ENCODE results near the gene TOX2.

TOX2 gene

GRCh38 chr20:43957392-43957791, 42.7 kb downstream of the TOX2 start:
- Histone ChIP-seq H2AFZ (no peak overlapping the region), H3K9me3 (ENCODE audit: control insufficient read depth, low read length) (no peaks in the 10 kb centered on the region), H3K4me3 (ENCODE audit: low read depth, low read length) (no peak overlapping the region), H3K4me1 (peaks cover 15% of the 10 kb centered on the region), H3K27ac (no peak overlapping the region), H3K36me3 (ENCODE audit: control insufficient read depth, insufficient read depth, low read length) (no peaks in the 10 kb centered on the region), H3K4me2 (ENCODE audit: low read length) (no peak overlapping the region), H3K79me2 (no peaks in the 10 kb centered on the region), H3K27me3 (ENCODE audit: control insufficient read depth, insufficient read depth, low read length) (no peaks in the 10 kb centered on the region), H3K9ac (no peak overlapping the region)
- no peak for TF ChIP-seq CTCF (IDR thresholded peaks at IDR 0.05)

- H3K27ac ChIP-seq, result no peak overlapping the region
- H3K27me3 ChIP-seq (ENCODE audit: control insufficient read depth, insufficient read depth, low read length), result no peaks in the 10 kb centered on the region
- no peak overlapping the region for H2AFZ ChIP-seq
- no peaks in the 10 kb centered on the region for H3K79me2 ChIP-seq
- H3K36me3 ChIP-seq (ENCODE audit: control insufficient read depth, insufficient read depth, low read length), result no peaks in the 10 kb centered on the region
- H3K4me2 ChIP-seq (ENCODE audit: low read length), result peak overlapping the region; percentile 4
- no peaks in the 10 kb centered on the region for H3K9me3 ChIP-seq (ENCODE audit: control insufficient read depth, low read length)
- H3K4me1 ChIP-seq, result peaks cover 15% of the 10 kb centered on the region
- TF ChIP-seq CTCF (IDR thresholded peaks at IDR 0.05), result no peak
- H3K4me3 ChIP-seq (ENCODE audit: low read depth, low read length), result no peak overlapping the region
- no peak overlapping the region for H3K9ac ChIP-seq
These were observed 44.0 kb downstream of the TOX2 start for GRCh38 chr20:43958626-43959025.

GRCh38 chr20:43959079-43959919, 44.6 kb downstream of the TOX2 start:
- Histone ChIP-seq H3K79me2 (no peaks in the 10 kb centered on the region), H3K36me3 (ENCODE audit: control insufficient read depth, insufficient read depth, low read length) (no peaks in the 10 kb centered on the region), H3K9ac (no peak overlapping the region), H3K27me3 (ENCODE audit: control insufficient read depth, insufficient read depth, low read length) (no peaks in the 10 kb centered on the region), H3K4me1 (peaks cover 15% of the 10 kb centered on the region), H3K27ac (peak overlapping the region; percentile 16), H3K4me2 (ENCODE audit: low read length) (peak overlapping the region; percentile 4), H2AFZ (peak overlapping the region; percentile 46), H3K4me3 (ENCODE audit: low read depth, low read length) (no peak overlapping the region), H3K9me3 (ENCODE audit: control insufficient read depth, low read length) (no peaks in the 10 kb centered on the region)
- TF ChIP-seq CTCF (IDR thresholded peaks at IDR 0.05), result no peak

GRCh38 chr20:43959920-43960227, 45.2 kb downstream of the TOX2 start:
- Histone ChIP-seq H3K36me3 (ENCODE audit: control insufficient read depth, insufficient read depth, low read length) (no peaks in the 10 kb centered on the region), H3K27ac (peak overlapping the region; percentile 16), H3K9me3 (ENCODE audit: control insufficient read depth, low read length) (no peaks in the 10 kb centered on the region), H2AFZ (no peak overlapping the region), H3K4me2 (ENCODE audit: low read length) (no peak overlapping the region), H3K79me2 (no peaks in the 10 kb centered on the region), H3K4me1 (peaks cover 15% of the 10 kb centered on the region), H3K4me3 (ENCODE audit: low read depth, low read length) (no peak overlapping the region), H3K9ac (no peak overlapping the region), H3K27me3 (ENCODE audit: control insufficient read depth, insufficient read depth, low read length) (no peaks in the 10 kb centered on the region)
- no peak for TF ChIP-seq CTCF (IDR thresholded peaks at IDR 0.05)

- Histone ChIP-seq H3K9ac (no peak overlapping the region), H3K9me3 (ENCODE audit: control insufficient read depth, low read length) (no peaks in the 10 kb centered on the region), H3K4me3 (ENCODE audit: low read depth, low read length) (no peak overlapping the region), H3K4me2 (ENCODE audit: low read length) (no peak overlapping the region), H3K79me2 (no peaks in the 10 kb centered on the region), H3K36me3 (ENCODE audit: control insufficient read depth, insufficient read depth, low read length) (no peaks in the 10 kb centered on the region), H3K4me1 (peaks cover 15% of the 10 kb centered on the region), H2AFZ (no peak overlapping the region), H3K27ac (no peak overlapping the region), H3K27me3 (ENCODE audit: control insufficient read depth, insufficient read depth, low read length) (no peaks in the 10 kb centered on the region)
- no peak for TF ChIP-seq CTCF (IDR thresholded peaks at IDR 0.05)
These were observed 45.6 kb downstream of the TOX2 start for GRCh38 chr20:43960231-43960630.

All from parathyroid adenoma (tissue), 2 donors.